HepG2 (cell line): Measurements from ENCODE around the gene RNH1. TPM values are rescaled to one million over a fixed set of nuclear protein-coding genes. Genes with fewer than 3 reads are reported as not detected.

ENCODE experiments used
- ARNTL ChIP-seq: sonication (generic); formaldehyde crosslinking; IDR thresholded peaks from 2 replicates; pipeline ENCODE4 v1.4.0; 2020; ENCODE audit warnings: mild to moderate bottlenecking, missing genetic modification reagents
- NCOR1 ChIP-seq: fragments of 200-600 bp; sonication (generic); IDR thresholded peaks from 2 replicates; pipeline ENCODE4 v1.7.0; 2017; ENCODE audit warnings: antibody characterized with exemption, low read length, borderline replicate concordance
- TBX2 ChIP-seq: sonication (generic); formaldehyde crosslinking; IDR thresholded peaks from 2 replicates; pipeline ENCODE4 v1.5.0; 2020; ENCODE audit warnings: missing genetic modification reagents, mild to moderate bottlenecking, borderline replicate concordance
- TEAD2 ChIP-seq: sonication (generic); formaldehyde crosslinking; IDR thresholded peaks from 2 replicates; pipeline ENCODE4 v1.9.0; 2021; ENCODE audit warnings: missing genetic modification reagents
- TGIF2 ChIP-seq: IDR thresholded peaks from 2 replicates; pipeline ENCODE4 v1.6.1; 2016; ENCODE audit warnings: control low read depth, missing compliant biosample characterization
- ZNF329 ChIP-seq: sonication (generic); formaldehyde crosslinking; IDR thresholded peaks from 2 replicates; pipeline ENCODE4 v1.9.0; 2021; ENCODE audit warnings: low read depth, mild to moderate bottlenecking, missing genetic modification reagents
- ZNF382 ChIP-seq: sonication (generic); formaldehyde crosslinking; IDR thresholded peaks from 2 replicates; pipeline ENCODE4 v1.5.0; 2020; ENCODE audit warnings: missing genetic modification reagents, mild to moderate bottlenecking, borderline replicate concordance
- ZNF569 ChIP-seq: sonication (generic); formaldehyde crosslinking; IDR thresholded peaks from 2 replicates; pipeline ENCODE4 v1.5.0; 2020; ENCODE audit warnings: mild to moderate bottlenecking, missing genetic modification reagents, moderate library complexity, borderline replicate concordance
- ZNF572 ChIP-seq: sonication (generic); formaldehyde crosslinking; IDR thresholded peaks from 2 replicates; pipeline ENCODE4 v1.5.1; 2020; ENCODE audit warnings: mild to moderate bottlenecking, missing genetic modification reagents
- ZNF737 ChIP-seq: sonication (generic); formaldehyde crosslinking; IDR thresholded peaks from 2 replicates; pipeline ENCODE4 v1.5.0; 2020; ENCODE audit warnings: missing genetic modification reagents, mild to moderate bottlenecking, borderline replicate concordance
- ZNF746 ChIP-seq: sonication (generic); formaldehyde crosslinking; IDR thresholded peaks from 2 replicates; pipeline ENCODE4 v1.8.0; 2022; ENCODE audit warnings: mild to moderate bottlenecking, missing genetic modification reagents
- ZSCAN22 ChIP-seq: sonication (generic); formaldehyde crosslinking; IDR thresholded peaks from 2 replicates; pipeline ENCODE4 v1.4.0; 2020; ENCODE audit warnings: mild to moderate bottlenecking, missing genetic modification reagents
- polyA plus RNA-seq, 8 experiments: library from polyadenylated mRNA; depleted of rRNA in 3 of 8; stranded (reverse) in 7 of 8; unstranded in 1 of 8; fragments of >200 nt; fragmentation: Illumina TruSeq in 4 of 8; extraction: Trizol in 4 of 8; gene quantifications; 2 replicates each; pipeline versions ENCODE4 v1.2.1 to v1.2.3, GENCODE V29; 2011 to 2016; ENCODE audit warnings: low read depth in 4 of 8, missing spikeins in 1 of 8, mixed read lengths in 1 of 8; ENCODE audit not compliant: insufficient read depth in 1 of 8
- total RNA-seq, 5 experiments: library from RNA; depleted of rRNA; stranded (reverse); fragments of >200 nt; fragmentation: Illumina TruSeq; extraction: Trizol; gene quantifications; 2 replicates each; pipeline ENCODE4 v1.2.3, GENCODE V29; 2016; ENCODE audit warnings: low read depth in 1 of 5
- TF ChIP-seq, protein P1 (sequence below): sonication (generic); formaldehyde crosslinking; IDR thresholded peaks from 2 replicates; pipeline ENCODE4 v1.4.0; 2020; ENCODE audit warnings: mild to moderate bottlenecking, missing genetic modification reagents, borderline replicate concordance
- TF ChIP-seq, protein P2 (sequence below): IDR thresholded peaks from 2 replicates; pipeline ENCODE4 v1.6.1; 2016; ENCODE audit warnings: low read depth
- TF ChIP-seq, protein P3 (sequence below): sonication (generic); formaldehyde crosslinking; IDR thresholded peaks from 2 replicates; pipeline ENCODE4; 2020; ENCODE audit warnings: missing genetic modification reagents, mild to moderate bottlenecking, borderline replicate concordance
- TF ChIP-seq, protein P4 (sequence below): sonication (generic); formaldehyde crosslinking; IDR thresholded peaks from 2 replicates; pipeline ENCODE4 v1.4.0; 2020; ENCODE audit warnings: missing genetic modification reagents, borderline replicate concordance

Gene RNH1
- total and polyA plus RNA-seq, 2 of the 13 experiments (the other 11 are each of a cell fraction or from before 2014, with no cell fraction given) = 36.0 to 74.1 TPM

DNA sequence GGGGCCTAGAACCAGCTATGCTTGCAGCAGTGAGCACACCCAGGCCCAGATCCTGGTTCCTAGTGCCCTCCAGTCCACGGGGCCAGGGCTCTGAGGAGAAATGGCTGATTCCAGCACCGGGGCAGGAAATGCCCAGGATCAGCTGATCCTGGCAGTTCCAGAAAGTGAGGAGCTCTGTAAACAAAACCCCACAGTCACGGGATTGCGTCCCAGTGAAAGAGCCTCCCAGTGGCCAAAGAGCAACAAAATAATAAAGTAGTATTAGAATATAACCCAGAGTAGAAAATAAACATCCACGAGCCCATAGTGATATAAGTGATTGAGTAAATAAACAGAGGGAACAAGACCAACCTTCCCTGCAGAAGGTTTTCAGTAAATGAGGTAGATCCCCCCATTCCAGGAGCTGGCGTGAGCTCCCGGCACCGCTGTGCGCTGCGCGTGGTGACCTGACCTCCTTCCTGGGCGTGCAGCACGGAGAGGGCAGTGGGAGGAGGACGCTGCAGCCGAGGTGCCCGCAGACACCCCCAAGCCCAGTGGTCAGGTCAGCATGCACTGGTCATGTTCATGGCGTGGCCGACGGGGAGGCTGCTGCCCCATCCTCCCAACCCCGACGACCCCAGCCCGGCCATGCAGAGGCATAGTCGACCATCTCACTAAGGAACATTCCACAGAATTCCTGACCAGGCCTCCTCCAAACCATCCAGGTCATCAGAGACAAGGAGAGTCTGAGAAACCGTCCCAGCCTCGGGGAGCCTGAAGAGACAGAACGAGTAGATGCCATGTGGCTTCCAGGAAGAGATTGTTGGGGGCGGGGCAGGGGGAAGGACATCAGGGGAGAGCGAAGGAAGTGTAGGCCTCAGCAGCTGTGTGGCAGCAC lies 37.1 kb downstream of the RNH1 start (continued):
- TF ChIP-seq ZNF572 (CRISPR knock-in tag) = no peak
- no peak for TF ChIP-seq ZNF737 (CRISPR knock-in tag)
- peak; percentile 68 for TF ChIP-seq TGIF2 (CRISPR knock-in tag)
- TF ChIP-seq, protein P1, sequence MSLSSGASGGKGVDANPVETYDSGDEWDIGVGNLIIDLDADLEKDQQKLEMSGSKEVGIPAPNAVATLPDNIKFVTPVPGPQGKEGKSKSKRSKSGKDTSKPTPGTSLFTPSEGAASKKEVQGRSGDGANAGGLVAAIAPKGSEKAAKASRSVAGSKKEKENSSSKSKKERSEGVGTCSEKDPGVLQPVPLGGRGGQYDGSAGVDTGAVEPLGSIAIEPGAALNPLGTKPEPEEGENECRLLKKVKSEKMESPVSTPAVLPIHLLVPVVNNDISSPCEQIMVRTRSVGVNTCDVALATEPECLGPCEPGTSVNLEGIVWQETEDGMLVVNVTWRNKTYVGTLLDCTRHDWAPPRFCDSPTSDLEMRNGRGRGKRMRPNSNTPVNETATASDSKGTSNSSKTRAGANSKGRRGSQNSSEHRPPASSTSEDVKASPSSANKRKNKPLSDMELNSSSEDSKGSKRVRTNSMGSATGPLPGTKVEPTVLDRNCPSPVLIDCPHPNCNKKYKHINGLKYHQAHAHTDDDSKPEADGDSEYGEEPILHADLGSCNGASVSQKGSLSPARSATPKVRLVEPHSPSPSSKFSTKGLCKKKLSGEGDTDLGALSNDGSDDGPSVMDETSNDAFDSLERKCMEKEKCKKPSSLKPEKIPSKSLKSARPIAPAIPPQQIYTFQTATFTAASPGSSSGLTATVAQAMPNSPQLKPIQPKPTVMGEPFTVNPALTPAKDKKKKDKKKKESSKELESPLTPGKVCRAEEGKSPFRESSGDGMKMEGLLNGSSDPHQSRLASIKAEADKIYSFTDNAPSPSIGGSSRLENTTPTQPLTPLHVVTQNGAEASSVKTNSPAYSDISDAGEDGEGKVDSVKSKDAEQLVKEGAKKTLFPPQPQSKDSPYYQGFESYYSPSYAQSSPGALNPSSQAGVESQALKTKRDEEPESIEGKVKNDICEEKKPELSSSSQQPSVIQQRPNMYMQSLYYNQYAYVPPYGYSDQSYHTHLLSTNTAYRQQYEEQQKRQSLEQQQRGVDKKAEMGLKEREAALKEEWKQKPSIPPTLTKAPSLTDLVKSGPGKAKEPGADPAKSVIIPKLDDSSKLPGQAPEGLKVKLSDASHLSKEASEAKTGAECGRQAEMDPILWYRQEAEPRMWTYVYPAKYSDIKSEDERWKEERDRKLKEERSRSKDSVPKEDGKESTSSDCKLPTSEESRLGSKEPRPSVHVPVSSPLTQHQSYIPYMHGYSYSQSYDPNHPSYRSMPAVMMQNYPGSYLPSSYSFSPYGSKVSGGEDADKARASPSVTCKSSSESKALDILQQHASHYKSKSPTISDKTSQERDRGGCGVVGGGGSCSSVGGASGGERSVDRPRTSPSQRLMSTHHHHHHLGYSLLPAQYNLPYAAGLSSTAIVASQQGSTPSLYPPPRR = peak; percentile 11; the same call in 1 of the 2 replicates
- TF ChIP-seq TBX2 = peak; percentile 53; the same call in 1 of the 2 replicates
- TF ChIP-seq ARNTL (CRISPR knock-in tag) = 0 out of 2 replicates have a peak, but pooled peaks have one; percentile 23
- no peak for TF ChIP-seq ZNF382 (CRISPR knock-in tag)
- no peak for TF ChIP-seq ZNF746 (CRISPR knock-in tag)
- no peak; the same call in 1 of the 2 replicates for TF ChIP-seq ZNF329
- TF ChIP-seq NCOR1 = no peak
- TF ChIP-seq ZNF569 (CRISPR knock-in tag) = no peak
- TF ChIP-seq, protein P2, sequence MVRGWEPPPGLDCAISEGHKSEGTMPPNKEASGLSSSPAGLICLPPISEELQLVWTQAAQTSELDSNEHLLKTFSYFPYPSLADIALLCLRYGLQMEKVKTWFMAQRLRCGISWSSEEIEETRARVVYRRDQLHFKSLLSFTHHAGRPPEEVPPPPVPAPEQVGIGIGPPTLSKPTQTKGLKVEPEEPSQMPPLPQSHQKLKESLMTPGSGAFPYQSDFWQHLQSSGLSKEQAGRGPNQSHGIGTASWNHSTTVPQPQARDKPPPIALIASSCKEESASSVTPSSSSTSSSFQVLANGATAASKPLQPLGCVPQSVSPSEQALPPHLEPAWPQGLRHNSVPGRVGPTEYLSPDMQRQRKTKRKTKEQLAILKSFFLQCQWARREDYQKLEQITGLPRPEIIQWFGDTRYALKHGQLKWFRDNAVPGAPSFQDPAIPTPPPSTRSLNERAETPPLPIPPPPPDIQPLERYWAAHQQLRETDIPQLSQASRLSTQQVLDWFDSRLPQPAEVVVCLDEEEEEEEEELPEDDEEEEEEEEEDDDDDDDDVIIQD = 0 out of 2 replicates have a peak, but pooled peaks have one; percentile 43
- TF ChIP-seq TEAD2 (CRISPR knock-in tag) = no peak
- TF ChIP-seq, protein P3, sequence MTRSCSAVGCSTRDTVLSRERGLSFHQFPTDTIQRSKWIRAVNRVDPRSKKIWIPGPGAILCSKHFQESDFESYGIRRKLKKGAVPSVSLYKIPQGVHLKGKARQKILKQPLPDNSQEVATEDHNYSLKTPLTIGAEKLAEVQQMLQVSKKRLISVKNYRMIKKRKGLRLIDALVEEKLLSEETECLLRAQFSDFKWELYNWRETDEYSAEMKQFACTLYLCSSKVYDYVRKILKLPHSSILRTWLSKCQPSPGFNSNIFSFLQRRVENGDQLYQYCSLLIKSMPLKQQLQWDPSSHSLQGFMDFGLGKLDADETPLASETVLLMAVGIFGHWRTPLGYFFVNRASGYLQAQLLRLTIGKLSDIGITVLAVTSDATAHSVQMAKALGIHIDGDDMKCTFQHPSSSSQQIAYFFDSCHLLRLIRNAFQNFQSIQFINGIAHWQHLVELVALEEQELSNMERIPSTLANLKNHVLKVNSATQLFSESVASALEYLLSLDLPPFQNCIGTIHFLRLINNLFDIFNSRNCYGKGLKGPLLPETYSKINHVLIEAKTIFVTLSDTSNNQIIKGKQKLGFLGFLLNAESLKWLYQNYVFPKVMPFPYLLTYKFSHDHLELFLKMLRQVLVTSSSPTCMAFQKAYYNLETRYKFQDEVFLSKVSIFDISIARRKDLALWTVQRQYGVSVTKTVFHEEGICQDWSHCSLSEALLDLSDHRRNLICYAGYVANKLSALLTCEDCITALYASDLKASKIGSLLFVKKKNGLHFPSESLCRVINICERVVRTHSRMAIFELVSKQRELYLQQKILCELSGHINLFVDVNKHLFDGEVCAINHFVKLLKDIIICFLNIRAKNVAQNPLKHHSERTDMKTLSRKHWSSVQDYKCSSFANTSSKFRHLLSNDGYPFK (CRISPR knock-in tag) = peak; percentile 98
- TF ChIP-seq, protein P4, sequence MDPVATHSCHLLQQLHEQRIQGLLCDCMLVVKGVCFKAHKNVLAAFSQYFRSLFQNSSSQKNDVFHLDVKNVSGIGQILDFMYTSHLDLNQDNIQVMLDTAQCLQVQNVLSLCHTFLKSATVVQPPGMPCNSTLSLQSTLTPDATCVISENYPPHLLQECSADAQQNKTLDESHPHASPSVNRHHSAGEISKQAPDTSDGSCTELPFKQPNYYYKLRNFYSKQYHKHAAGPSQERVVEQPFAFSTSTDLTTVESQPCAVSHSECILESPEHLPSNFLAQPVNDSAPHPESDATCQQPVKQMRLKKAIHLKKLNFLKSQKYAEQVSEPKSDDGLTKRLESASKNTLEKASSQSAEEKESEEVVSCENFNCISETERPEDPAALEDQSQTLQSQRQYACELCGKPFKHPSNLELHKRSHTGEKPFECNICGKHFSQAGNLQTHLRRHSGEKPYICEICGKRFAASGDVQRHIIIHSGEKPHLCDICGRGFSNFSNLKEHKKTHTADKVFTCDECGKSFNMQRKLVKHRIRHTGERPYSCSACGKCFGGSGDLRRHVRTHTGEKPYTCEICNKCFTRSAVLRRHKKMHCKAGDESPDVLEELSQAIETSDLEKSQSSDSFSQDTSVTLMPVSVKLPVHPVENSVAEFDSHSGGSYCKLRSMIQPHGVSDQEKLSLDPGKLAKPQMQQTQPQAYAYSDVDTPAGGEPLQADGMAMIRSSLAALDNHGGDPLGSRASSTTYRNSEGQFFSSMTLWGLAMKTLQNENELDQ (CRISPR knock-in tag) = no peak
- peak; percentile 87 for TF ChIP-seq ZSCAN22 (CRISPR knock-in tag)
